ENCODE measurements around the gene TGFB1I1. TPM values are rescaled to one million over a fixed set of nuclear protein-coding genes. Genes with fewer than 3 reads are reported as not detected.
"Not testable (repeated sequence)": the region's sequence is repeated elsewhere in the genome, so short reads cannot be mapped to it uniquely, and the experiment has no call there.

TGFB1I1 gene
- total RNA-seq, 1 donor from 2014 or later = 8.8 TPM

GRCh38 chr16:31501966-31502348, 30.0 kb downstream of the TGFB1I1 start:
- peaks cover 1% of the 10 kb centered on the region for H3K4me1 Mint-ChIP-seq
- DNase-seq (ENCODE audit: low read depth, low spot score) = no peak
- peaks cover 4% of the 10 kb centered on the region for H3K36me3 Mint-ChIP-seq (ENCODE audit: low read depth)
- no peaks in the 10 kb centered on the region for H3K9me3 Mint-ChIP-seq
- H3K4me3 Mint-ChIP-seq = no peak overlapping the region
- no peak overlapping the region for H3K27ac Mint-ChIP-seq (ENCODE audit: unreplicated experiment)
- H3K27me3 Mint-ChIP-seq (ENCODE audit: low read depth) = no peaks in the 10 kb centered on the region
- TF ChIP-seq CTCF (conservative IDR thresholded peaks at IDR 0.05) = no peak

GRCh38 chr16:31502981-31503380, 31.0 kb downstream of the TGFB1I1 start:
- no peak overlapping the region for H3K27ac Mint-ChIP-seq (ENCODE audit: unreplicated experiment)
- no peak for DNase-seq (ENCODE audit: low read depth, low spot score)
- no peaks in the 10 kb centered on the region for H3K27me3 Mint-ChIP-seq (ENCODE audit: low read depth)
- peaks cover under 1% of the 10 kb centered on the region for H3K36me3 Mint-ChIP-seq (ENCODE audit: low read depth)
- no peak for TF ChIP-seq CTCF (conservative IDR thresholded peaks at IDR 0.05)
- H3K4me1 Mint-ChIP-seq = peaks cover 9% of the 10 kb centered on the region
- H3K9me3 Mint-ChIP-seq = no peaks in the 10 kb centered on the region
- no peak overlapping the region for H3K4me3 Mint-ChIP-seq

- not testable (repeated sequence) for H3K9me3 Mint-ChIP-seq; H3K27ac Mint-ChIP-seq (ENCODE audit: unreplicated experiment); H3K36me3 Mint-ChIP-seq (ENCODE audit: low read depth); H3K4me3 Mint-ChIP-seq; H3K27me3 Mint-ChIP-seq (ENCODE audit: low read depth); DNase-seq (ENCODE audit: low read depth, low spot score)
- peaks cover 12% of the 10 kb centered on the region for H3K4me1 Mint-ChIP-seq
These were observed 31.6 kb downstream of the TGFB1I1 start for GRCh38 chr16:31503555-31503954.

- no peak overlapping the region for H3K4me3 Mint-ChIP-seq
- H3K27ac Mint-ChIP-seq (ENCODE audit: unreplicated experiment) = no peak overlapping the region
- no peaks in the 10 kb centered on the region for H3K27me3 Mint-ChIP-seq (ENCODE audit: low read depth)
- H3K9me3 Mint-ChIP-seq = no peaks in the 10 kb centered on the region
- peaks cover 18% of the 10 kb centered on the region for H3K4me1 Mint-ChIP-seq
- DNase-seq (ENCODE audit: low read depth, low spot score) = no peak
- no peaks in the 10 kb centered on the region for H3K36me3 Mint-ChIP-seq (ENCODE audit: low read depth)
- no peak for TF ChIP-seq CTCF (conservative IDR thresholded peaks at IDR 0.05)
These were observed 32.2 kb downstream of the TGFB1I1 start for GRCh38 chr16:31504159-31504558.

- H3K36me3 Mint-ChIP-seq (ENCODE audit: low read depth) = no peaks in the 10 kb centered on the region
- DNase-seq (ENCODE audit: low read depth, low spot score) = no peak
- H3K27me3 Mint-ChIP-seq (ENCODE audit: low read depth) = no peaks in the 10 kb centered on the region
- peak overlapping the region; percentile 25 for H3K4me3 Mint-ChIP-seq
- no peak overlapping the region for H3K27ac Mint-ChIP-seq (ENCODE audit: unreplicated experiment)
- H3K4me1 Mint-ChIP-seq = peaks cover 20% of the 10 kb centered on the region
- H3K9me3 Mint-ChIP-seq = no peaks in the 10 kb centered on the region
- no peak for TF ChIP-seq CTCF (conservative IDR thresholded peaks at IDR 0.05)
These were observed 33.5 kb downstream of the TGFB1I1 start for GRCh38 chr16:31505483-31505882.

- TF ChIP-seq CTCF (conservative IDR thresholded peaks at IDR 0.05) = no peak
- no peak overlapping the region for H3K27ac Mint-ChIP-seq (ENCODE audit: unreplicated experiment)
- H3K9me3 Mint-ChIP-seq = no peaks in the 10 kb centered on the region
- H3K4me1 Mint-ChIP-seq = peaks cover 20% of the 10 kb centered on the region
- peaks cover 4% of the 10 kb centered on the region for H3K27me3 Mint-ChIP-seq (ENCODE audit: low read depth)
- H3K4me3 Mint-ChIP-seq = peak overlapping the region; percentile 89
- H3K36me3 Mint-ChIP-seq (ENCODE audit: low read depth) = no peaks in the 10 kb centered on the region
- DNase-seq (ENCODE audit: low read depth, low spot score) = no peak
These were observed 35.6 kb downstream of the TGFB1I1 start for GRCh38 chr16:31507617-31507928.
